OCI-M1 (cell line): ENCODE results near the gene S100PBP.

Experiments
- DNase-seq: peaks from one replicate; lab custom pipeline; 2025; lab: John Stamatoyannopoulos, UW

The S100PBP gene

DNA sequence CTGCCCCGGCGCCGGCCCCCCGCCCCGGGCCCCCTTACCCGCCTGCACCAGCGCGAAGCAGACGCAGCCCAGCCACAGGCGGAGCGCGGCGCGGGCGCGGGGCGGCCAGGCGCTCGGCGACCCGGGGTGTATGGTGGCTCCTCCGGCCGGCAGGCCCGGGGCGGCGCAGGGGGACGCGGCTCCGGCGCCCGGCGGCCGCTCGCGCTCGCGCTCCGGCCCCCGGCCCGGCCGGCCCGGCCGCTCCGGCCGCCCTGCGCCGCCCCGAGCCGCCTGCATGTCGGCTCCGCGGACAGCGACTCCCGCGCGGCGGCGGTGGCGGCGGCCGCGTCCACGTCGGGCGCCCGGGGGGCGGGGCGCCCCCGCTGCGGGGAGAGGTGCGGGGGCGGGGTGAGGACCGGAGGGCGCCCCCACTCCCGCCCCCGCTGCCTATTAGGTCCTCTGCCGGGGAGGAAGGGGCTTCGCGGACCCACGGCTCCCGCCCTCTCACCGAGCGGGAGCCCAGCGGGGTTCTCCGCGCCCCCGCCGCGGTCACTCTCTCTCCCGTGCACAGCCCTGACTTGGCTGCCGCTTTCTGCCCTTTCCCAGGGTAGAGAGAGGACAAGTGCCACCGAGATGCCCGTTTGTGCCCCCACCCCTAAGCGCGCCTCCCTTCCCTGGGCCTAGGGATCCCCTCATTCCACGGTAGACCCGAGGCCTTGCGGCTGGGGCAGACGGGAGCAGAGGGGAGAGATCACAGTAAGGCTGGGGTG, 53.3 kb downstream of the S100PBP start, which contains the start of gene FNDC5:
Gene FNDC5, minus strand, starts transcription at position 298 of the 749 bp plus-strand sequence.
- DNase-seq = no peak

GRCh38 chr1:32871364-32872191, 54.1 kb downstream of the S100PBP start:
- DNase-seq = no peak

- DNase-seq = no peak
Observed at GRCh38 chr1:32872192-32872460, 54.7 kb downstream of the S100PBP start.

- no peak for DNase-seq
Observed at GRCh38 chr1:32873484-32873883, 56.0 kb downstream of the S100PBP start.

GRCh38 chr1:32874860-32875752, 57.7 kb downstream of the S100PBP start:
- DNase-seq = no peak

GRCh38 chr1:32876341-32877210, 59.1 kb downstream of the S100PBP start:
- peak; percentile 69 for DNase-seq

GRCh38 chr1:32877211-32878110, 60.0 kb downstream of the S100PBP start:
- no peak for DNase-seq

GRCh38 chr1:32878183-32878582, 60.7 kb downstream of the S100PBP start:
- no peak for DNase-seq

DNA sequence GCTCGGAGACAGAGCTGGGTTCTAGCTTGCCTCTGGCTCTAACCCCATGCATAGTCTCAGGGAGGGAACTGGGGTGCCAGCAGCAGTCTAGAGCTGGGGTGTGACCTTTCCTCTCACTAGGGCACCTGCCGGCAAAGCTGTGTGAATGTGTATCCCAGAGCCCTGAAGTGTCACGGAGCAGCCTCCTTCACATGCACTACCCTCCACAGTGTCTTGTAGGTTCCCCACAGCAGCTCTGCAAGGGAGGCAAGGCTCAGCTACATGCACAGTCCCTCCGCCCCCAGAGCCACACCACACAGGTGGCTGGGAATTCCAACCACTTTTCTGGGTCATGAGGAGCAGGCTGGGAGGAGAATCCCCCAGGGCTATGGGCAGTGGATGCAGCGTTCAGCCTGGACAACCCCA, 61.2 kb downstream of the S100PBP start:
- no peak for DNase-seq

DNA sequence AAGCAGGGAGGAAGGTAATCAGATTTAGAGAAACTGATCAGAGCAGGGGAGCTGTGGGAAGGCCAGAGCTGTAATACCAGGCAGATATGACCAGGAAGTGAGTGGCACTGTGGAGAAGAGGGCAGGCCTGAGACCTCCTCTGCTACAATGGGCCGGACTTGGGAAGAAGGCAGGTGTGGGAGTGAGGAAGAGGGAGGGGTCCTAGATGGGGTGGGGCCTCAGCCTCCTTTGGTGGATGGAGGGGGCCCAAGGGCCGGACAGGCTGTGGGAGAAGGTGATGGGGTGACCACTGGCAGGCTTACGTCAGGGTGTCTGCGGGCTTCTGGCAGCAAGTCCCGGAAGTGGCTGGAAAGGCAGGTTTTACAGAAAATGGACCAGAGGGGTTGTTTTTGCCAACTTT, 63.8 kb downstream of the S100PBP start:
- DNase-seq = no peak

- DNase-seq = no peak
Observed at GRCh38 chr1:32881871-32882850, 64.7 kb downstream of the S100PBP start.

GRCh38 chr1:32883338-32884031, 66.0 kb downstream of the S100PBP start:
- DNase-seq = no peak

- DNase-seq = no peak
Observed at GRCh38 chr1:32884032-32884372, 66.5 kb downstream of the S100PBP start.

- DNase-seq = no peak
Observed at GRCh38 chr1:32884726-32885125, 67.3 kb downstream of the S100PBP start.

GRCh38 chr1:32885676-32886003, 68.2 kb downstream of the S100PBP start:
- DNase-seq = no peak

- peak; percentile 82 for DNase-seq
Observed at GRCh38 chr1:32886004-32886827, 68.8 kb downstream of the S100PBP start, which contains the start of gene HPCA. HPCA (plus strand) TSS chr1:32886491; CDS start chr1:32888899, 2,408 bp downstream.

GRCh38 chr1:32886828-32887414, 69.5 kb downstream of the S100PBP start:
- no peak for DNase-seq
